Measurements from ENCODE around the gene ANKS1A. TPM values are rescaled to one million over a fixed set of nuclear protein-coding genes. Genes with fewer than 3 reads are reported as not detected.

The ANKS1A gene
- total and polyA plus RNA-seq, 7 experiments from 2014 or later = 2.1 to 14.8 (median 9.6) TPM

GRCh38 chr6:35086282-35086632, 197.2 kb downstream of the ANKS1A start:
- no peaks in the 10 kb centered on the region for H3K4me1 ChIP-seq (ENCODE audit: control insufficient read depth in 2 of 2, insufficient read depth in 2 of 2, low read length in 2 of 2)
- ChIA-PET POLR2A (no interaction called here), CTCF (interaction anchor here (0.8 kb wide), 1 partner anchor 1202 kb away, joined by 5 read pairs; no protein-coding TSS in a partner anchor)
- H3K4me1 Mint-ChIP-seq = peaks cover 0 to 4% (median 0%) of the 10 kb centered on the region in 7 donors
- H3K27me3 Mint-ChIP-seq = no peaks in the 10 kb centered on the region
- H3K4me3 Mint-ChIP-seq = no peak overlapping the region
- peak overlapping the region in 2 of 9 donors; percentile 65 to 67 for H3K27ac Mint-ChIP-seq
- peaks cover 0 to 83% (median 4%) of the 10 kb centered on the region in 3 experiments for H3K36me3 ChIP-seq (ENCODE audit: control insufficient read depth in 2 of 3, insufficient read depth in 3 of 3, low read length in 3 of 3)
- H3K9me3 Mint-ChIP-seq = no peaks in the 10 kb centered on the region
- no peaks in the 10 kb centered on the region for H3K9me3 ChIP-seq (ENCODE audit: control insufficient read depth in 2 of 3, low read length in 3 of 3)
- no peaks in the 10 kb centered on the region for H3K27me3 ChIP-seq (ENCODE audit: control insufficient read depth in 2 of 2, insufficient read depth in 2 of 2, low read length in 2 of 2)
- H3K4me3 ChIP-seq (ENCODE audit: low read length) = no peak overlapping the region
- H3K27ac ChIP-seq (ENCODE audit: low read depth, low read length) = no peak overlapping the region
- DNase-seq (no peak), ATAC-seq (no peak)
- H3K36me3 Mint-ChIP-seq = peaks cover 0 to 51% (median 21%) of the 10 kb centered on the region in 5 donors
- intact Hi-C loops (cut with micrococcal nuclease) = no loop called here

GRCh38 chr6:35086636-35087360, 197.7 kb downstream of the ANKS1A start:
- Mint-ChIP-seq H3K27ac (peak overlapping the region in 1 of 9 donors; percentile 65), H3K27me3 (no peaks in the 10 kb centered on the region), H3K4me1 (peaks cover 0 to 2% (median 0%) of the 10 kb centered on the region in 7 donors), H3K4me3 (no peak overlapping the region), H3K9me3 (no peaks in the 10 kb centered on the region), H3K36me3 (peaks cover 0 to 49% (median 15%) of the 10 kb centered on the region in 5 donors)
- ChIA-PET POLR2A (no interaction called here), CTCF (no interaction called here)
- H3K4me1 ChIP-seq (ENCODE audit: control insufficient read depth in 2 of 2, insufficient read depth in 2 of 2, low read length in 2 of 2) = no peaks in the 10 kb centered on the region
- H3K4me3 ChIP-seq (ENCODE audit: low read length) = no peak overlapping the region
- ATAC-seq (peak; percentile 17), DNase-seq (no peak)
- intact Hi-C loops (cut with micrococcal nuclease) = no loop called here
- H3K27ac ChIP-seq (ENCODE audit: low read depth, low read length) = no peak overlapping the region
- no peaks in the 10 kb centered on the region for H3K27me3 ChIP-seq (ENCODE audit: control insufficient read depth in 2 of 2, insufficient read depth in 2 of 2, low read length in 2 of 2)
- H3K36me3 ChIP-seq (ENCODE audit: control insufficient read depth in 2 of 3, insufficient read depth in 3 of 3, low read length in 3 of 3) = peaks cover 0 to 78% (median 4%) of the 10 kb centered on the region in 3 experiments
- no peaks in the 10 kb centered on the region for H3K9me3 ChIP-seq (ENCODE audit: control insufficient read depth in 2 of 3, low read length in 3 of 3)

- no peaks in the 10 kb centered on the region for H3K27me3 Mint-ChIP-seq
- H3K9me3 ChIP-seq (ENCODE audit: control insufficient read depth in 2 of 3, low read length in 3 of 3) = no peaks in the 10 kb centered on the region
- CTCF ChIA-PET = interaction anchor here (0.5 kb wide), 1 partner anchor 646 kb away, joined by 3 read pairs; no protein-coding TSS in a partner anchor
- peaks cover 0 to 48% (median 11%) of the 10 kb centered on the region in 5 donors for H3K36me3 Mint-ChIP-seq
- H3K27me3 ChIP-seq (ENCODE audit: control insufficient read depth in 2 of 2, insufficient read depth in 2 of 2, low read length in 2 of 2) = no peaks in the 10 kb centered on the region
- peaks cover 0 to 70% (median 4%) of the 10 kb centered on the region in 3 experiments for H3K36me3 ChIP-seq (ENCODE audit: control insufficient read depth in 2 of 3, insufficient read depth in 3 of 3, low read length in 3 of 3)
- H3K27ac Mint-ChIP-seq = no peak overlapping the region
- H3K4me1 Mint-ChIP-seq = no peaks in the 10 kb centered on the region
- H3K9me3 Mint-ChIP-seq = no peaks in the 10 kb centered on the region
- H3K4me1 ChIP-seq (ENCODE audit: control insufficient read depth in 2 of 2, insufficient read depth in 2 of 2, low read length in 2 of 2) = no peaks in the 10 kb centered on the region
- no peak overlapping the region for H3K4me3 ChIP-seq (ENCODE audit: low read length)
- ATAC-seq (peak; percentile 14), DNase-seq (no peak)
- intact Hi-C loops (cut with micrococcal nuclease) = no loop called here
- POLR2A ChIA-PET = interaction anchor here (0.5 kb wide), 1 partner anchor 20 kb away, joined by 3 read pairs; no protein-coding TSS in a partner anchor
- no peak overlapping the region for H3K4me3 Mint-ChIP-seq
- H3K27ac ChIP-seq (ENCODE audit: low read depth, low read length) = no peak overlapping the region
Measured at GRCh38 chr6:35087361-35088280, 198.6 kb downstream of the ANKS1A start.

- ChIA-PET POLR2A (interaction anchor here (0.5 kb wide), 1 partner anchor 19 kb away, joined by 3 read pairs; no protein-coding TSS in a partner anchor), CTCF (interaction anchor here (0.5 kb wide), 1 partner anchor 646 kb away, joined by 3 read pairs; no protein-coding TSS in a partner anchor)
- Histone ChIP-seq H3K9me3 (ENCODE audit: control insufficient read depth in 2 of 3, low read length in 3 of 3) (no peaks in the 10 kb centered on the region), H3K4me1 (ENCODE audit: control insufficient read depth in 2 of 2, insufficient read depth in 2 of 2, low read length in 2 of 2) (no peaks in the 10 kb centered on the region), H3K27ac (ENCODE audit: low read depth, low read length) (no peak overlapping the region), H3K4me3 (ENCODE audit: low read length) (no peak overlapping the region), H3K36me3 (ENCODE audit: control insufficient read depth in 2 of 3, insufficient read depth in 3 of 3, low read length in 3 of 3) (peaks cover 0 to 61% (median 4%) of the 10 kb centered on the region in 3 experiments), H3K27me3 (ENCODE audit: control insufficient read depth in 2 of 2, insufficient read depth in 2 of 2, low read length in 2 of 2) (no peaks in the 10 kb centered on the region)
- ATAC-seq (no peak), DNase-seq (no peak)
- intact Hi-C loops (cut with micrococcal nuclease) = no loop called here
- Mint-ChIP-seq H3K27ac (no peak overlapping the region), H3K27me3 (no peaks in the 10 kb centered on the region), H3K4me1 (no peaks in the 10 kb centered on the region), H3K4me3 (no peak overlapping the region), H3K36me3 (peaks cover 0 to 46% (median 11%) of the 10 kb centered on the region in 5 donors), H3K9me3 (no peaks in the 10 kb centered on the region)
Measured at GRCh38 chr6:35088281-35089215, 199.5 kb downstream of the ANKS1A start.

- Histone ChIP-seq H3K27me3 (ENCODE audit: control insufficient read depth in 2 of 2, insufficient read depth in 2 of 2, low read length in 2 of 2) (no peaks in the 10 kb centered on the region), H3K4me1 (ENCODE audit: control insufficient read depth in 2 of 2, insufficient read depth in 2 of 2, low read length in 2 of 2) (no peaks in the 10 kb centered on the region), H3K4me3 (ENCODE audit: low read length) (no peak overlapping the region), H3K9me3 (ENCODE audit: control insufficient read depth in 2 of 3, low read length in 3 of 3) (no peaks in the 10 kb centered on the region), H3K36me3 (ENCODE audit: control insufficient read depth in 2 of 3, insufficient read depth in 3 of 3, low read length in 3 of 3) (peaks cover 0 to 54% (median 4%) of the 10 kb centered on the region in 3 experiments), H3K27ac (ENCODE audit: low read depth, low read length) (no peak overlapping the region)
- ChIA-PET CTCF (no interaction called here), POLR2A (no interaction called here)
- H3K27me3 Mint-ChIP-seq = peaks cover 0 to under 1% (median 0%) of the 10 kb centered on the region in 5 donors
- peaks cover 0 to 42% (median 11%) of the 10 kb centered on the region in 5 donors for H3K36me3 Mint-ChIP-seq
- DNase-seq = no peak
- no peak for ATAC-seq
- intact Hi-C loops (cut with micrococcal nuclease) = no loop called here
- no peak overlapping the region for H3K4me3 Mint-ChIP-seq
- H3K27ac Mint-ChIP-seq = no peak overlapping the region
- H3K4me1 Mint-ChIP-seq = no peaks in the 10 kb centered on the region
- H3K9me3 Mint-ChIP-seq = no peaks in the 10 kb centered on the region
Measured at GRCh38 chr6:35089216-35089934, 200.3 kb downstream of the ANKS1A start.
